Lung (tissue), 12 donors: ENCODE measurements around the gene PIH1D1. TPM values are rescaled to one million over a fixed set of nuclear protein-coding genes. Genes with fewer than 3 reads are reported as not detected.
A peak's percentile ranks its signal among the peaks of the same experiment; 100 is the strongest.

Experiments used
- ATAC-seq: fragments of 200-7000 bp; cut with Tn5 transposase; one replicate; pipeline ENCODE4 v1.9.1; 2020; ENCODE audit warnings: moderate number of reproducible peaks; ENCODE audit not compliant: insufficient read depth, low FRiP score
- DNase-seq, 3 donors: peaks; one replicate each; pipeline ENCODE4 v3.0.0-alpha.2; 2013 to 2017
- H3K27ac ChIP-seq, 2 donors: one replicate each; pipeline ENCODE4 v1.5.1; 2013; ENCODE audit warnings: mild to moderate bottlenecking in 2 of 2, moderate library complexity in 2 of 2, control low read depth in 1 of 2, inconsistent platforms in 1 of 2, low read depth in 1 of 2, low read length in 1 of 2
- H3K27me3 ChIP-seq, 3 donors: one replicate each; pipeline ENCODE4 v1.5.1; 2013; ENCODE audit warnings: low read length in 2 of 3; ENCODE audit not compliant: control insufficient read depth in 3 of 3, insufficient read depth in 3 of 3
- H3K36me3 ChIP-seq, 4 donors: one replicate each; pipeline ENCODE4 v1.5.1; 2013; ENCODE audit warnings: low read length in 4 of 4, mild to moderate bottlenecking in 1 of 4, moderate library complexity in 1 of 4; ENCODE audit not compliant: control insufficient read depth in 4 of 4, insufficient read depth in 4 of 4
- H3K4me1 ChIP-seq, 5 donors: one replicate each; pipeline ENCODE4 v1.5.1; 2013; ENCODE audit warnings: low read length in 5 of 5, mild to moderate bottlenecking in 2 of 5, moderate library complexity in 1 of 5; ENCODE audit not compliant: control insufficient read depth in 5 of 5, insufficient read depth in 5 of 5
- H3K4me3 ChIP-seq: one replicate; pipeline ENCODE4 v1.5.1; 2013; ENCODE audit warnings: mild to moderate bottlenecking, control low read depth, moderate library complexity
- H3K9ac ChIP-seq, 2 donors: one replicate each; pipeline ENCODE4 v1.5.1; 2013; ENCODE audit warnings: low read length in 2 of 2, control low read depth in 1 of 2; ENCODE audit not compliant: insufficient read depth in 1 of 2
- H3K9me3 ChIP-seq, 4 donors: one replicate each; pipeline ENCODE4 v1.5.1; 2013; ENCODE audit warnings: low read length in 3 of 4, mild to moderate bottlenecking in 1 of 4, moderate library complexity in 1 of 4; ENCODE audit not compliant: control insufficient read depth in 4 of 4, insufficient read depth in 3 of 4
- WGBS, 2 donors: extraction: QIAGEN DNeasy Blood & Tissue Kit; methylation state at CpG; one replicate each; pipeline ENCODE4 v1.1.7; 2013; 5-methylcytosine and 5-hydroxymethylcytosine counted together
- polyA plus RNA-seq, 2 donors: library from polyadenylated mRNA; stranded (reverse); fragments of 200-250 nt; gene quantifications; one replicate each; pipeline ENCODE4 v1.2.1, GENCODE V29; 2013
- total RNA-seq, 2 donors: library from RNA; depleted of rRNA in 1 of 2; stranded (reverse); fragments of >200 nt in 1 of 2; gene quantifications; one replicate each; pipeline ENCODE4 v1.2.1, GENCODE V29; 2014 to 2021
- TF ChIP-seq, protein P1 (sequence below): IDR thresholded peaks from 2 replicates; pipeline ENCODE4 v1.5.1; 2012; ENCODE audit warnings: mild to moderate bottlenecking; ENCODE audit errors: control extremely low read depth, extremely low read depth
- donor health status: control.
- donor health status: control.
- donor health status: Bipolar disorder and iron deficiency.
- donor health status: healthy.
- donor health status: DM: yes; HTN: yes; CAD: no.

The PIH1D1 gene
- total and polyA plus RNA-seq, 4 donors: 63.7 to 66.6 (median 65.8) TPM

- Histone ChIP-seq H3K4me3 (no peak overlapping the region), H3K27me3 (peaks cover 0 to 3% (median 0%) of the 10 kb centered on the region in 3 donors), H3K9ac (no peak overlapping the region), H3K9me3 (no peaks in the 10 kb centered on the region), H3K27ac (no peak overlapping the region), H3K4me1 (peaks cover 0 to 10% (median 3%) of the 10 kb centered on the region in 5 donors), H3K36me3 (peaks cover 0 to 23% (median 0%) of the 10 kb centered on the region in 4 donors)
- DNase-seq (no peak), ATAC-seq (no peak)
- WGBS, 2 donors: 45 to 70% methylated on average over 25 of the region's 25 CpGs
- TF ChIP-seq, protein P1, sequence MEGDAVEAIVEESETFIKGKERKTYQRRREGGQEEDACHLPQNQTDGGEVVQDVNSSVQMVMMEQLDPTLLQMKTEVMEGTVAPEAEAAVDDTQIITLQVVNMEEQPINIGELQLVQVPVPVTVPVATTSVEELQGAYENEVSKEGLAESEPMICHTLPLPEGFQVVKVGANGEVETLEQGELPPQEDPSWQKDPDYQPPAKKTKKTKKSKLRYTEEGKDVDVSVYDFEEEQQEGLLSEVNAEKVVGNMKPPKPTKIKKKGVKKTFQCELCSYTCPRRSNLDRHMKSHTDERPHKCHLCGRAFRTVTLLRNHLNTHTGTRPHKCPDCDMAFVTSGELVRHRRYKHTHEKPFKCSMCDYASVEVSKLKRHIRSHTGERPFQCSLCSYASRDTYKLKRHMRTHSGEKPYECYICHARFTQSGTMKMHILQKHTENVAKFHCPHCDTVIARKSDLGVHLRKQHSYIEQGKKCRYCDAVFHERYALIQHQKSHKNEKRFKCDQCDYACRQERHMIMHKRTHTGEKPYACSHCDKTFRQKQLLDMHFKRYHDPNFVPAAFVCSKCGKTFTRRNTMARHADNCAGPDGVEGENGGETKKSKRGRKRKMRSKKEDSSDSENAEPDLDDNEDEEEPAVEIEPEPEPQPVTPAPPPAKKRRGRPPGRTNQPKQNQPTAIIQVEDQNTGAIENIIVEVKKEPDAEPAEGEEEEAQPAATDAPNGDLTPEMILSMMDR: peak; percentile 28
These were observed 18.4 kb upstream of the PIH1D1 start for GRCh38 chr19:49469828-49470614.

GRCh38 chr19:49468746-49469447, 17.3 kb upstream of the PIH1D1 start:
- Histone ChIP-seq H3K4me1 (peaks cover 0 to 4% (median 0%) of the 10 kb centered on the region in 5 donors), H3K36me3 (peaks cover 0 to 30% (median 0%) of the 10 kb centered on the region in 4 donors), H3K27ac (peak overlapping the region in 1 of 2 donors; percentile 28), H3K9ac (no peak overlapping the region), H3K27me3 (no peaks in the 10 kb centered on the region), H3K4me3 (no peak overlapping the region), H3K9me3 (no peaks in the 10 kb centered on the region)
- WGBS, 2 donors: 57 to 60% methylated on average over 15 of the region's 15 CpGs
- TF ChIP-seq, protein P1: no peak
- no peak for ATAC-seq
- DNase-seq: peak in 2 of 3 donors; percentile 33 to 36

- TF ChIP-seq, protein P1: no peak
- H3K36me3 ChIP-seq: peaks cover 0 to 32% (median 0%) of the 10 kb centered on the region in 4 donors
- DNase-seq (no peak), ATAC-seq (no peak)
- H3K27ac ChIP-seq: no peak overlapping the region
- H3K4me1 ChIP-seq: no peaks in the 10 kb centered on the region
- H3K27me3 ChIP-seq: no peaks in the 10 kb centered on the region
- H3K9ac ChIP-seq: no peak overlapping the region
- no peaks in the 10 kb centered on the region for H3K9me3 ChIP-seq
- no peak overlapping the region for H3K4me3 ChIP-seq
- whole genome bisulfite sequencing, 2 donors: 89 to 90% methylated on average over 17 to 19 of the region's 19 CpGs
These were observed 16.6 kb upstream of the PIH1D1 start for GRCh38 chr19:49468199-49468598.
